ENCODE measurements around the gene PANK2.

DNA sequence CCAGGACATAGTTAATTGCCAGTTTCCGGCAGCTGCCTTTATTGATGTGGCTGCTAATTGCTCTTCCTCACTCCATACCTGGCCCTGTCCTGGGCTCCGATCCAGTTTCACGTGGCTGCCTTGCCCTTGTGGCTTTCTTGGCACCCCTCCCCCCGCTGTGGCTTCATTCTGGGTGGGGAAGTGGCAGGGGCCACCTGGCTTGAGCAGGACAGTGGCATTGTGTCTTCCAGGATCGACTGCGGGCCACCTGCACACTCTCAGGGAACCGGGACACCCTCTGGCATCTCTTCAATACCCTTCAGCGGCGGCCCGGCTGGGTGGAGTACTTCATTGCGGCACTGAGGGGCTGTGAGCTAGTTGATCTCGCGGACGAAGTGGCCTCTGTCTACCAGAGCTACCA, 31.8 kb upstream of the PANK2 start:
- TF ChIP-seq CTCF (IDR thresholded peaks at IDR 0.05; ENCODE audit: low read length) (no peak), EZH2 (IDR thresholded peaks at IDR 0.05; ENCODE audit: borderline replicate concordance, low read length) (no peak)
